ENCODE results near the gene ZPBP2. TPM values are rescaled to one million over a fixed set of nuclear protein-coding genes. Genes with fewer than 3 reads are reported as not detected.
"Not testable (repeated sequence)": the region's sequence is repeated elsewhere in the genome, so short reads cannot be mapped to it uniquely, and the experiment has no call there.

The ZPBP2 gene
- total RNA-seq, 2 experiments from 2014 or later = not detected

DNA sequence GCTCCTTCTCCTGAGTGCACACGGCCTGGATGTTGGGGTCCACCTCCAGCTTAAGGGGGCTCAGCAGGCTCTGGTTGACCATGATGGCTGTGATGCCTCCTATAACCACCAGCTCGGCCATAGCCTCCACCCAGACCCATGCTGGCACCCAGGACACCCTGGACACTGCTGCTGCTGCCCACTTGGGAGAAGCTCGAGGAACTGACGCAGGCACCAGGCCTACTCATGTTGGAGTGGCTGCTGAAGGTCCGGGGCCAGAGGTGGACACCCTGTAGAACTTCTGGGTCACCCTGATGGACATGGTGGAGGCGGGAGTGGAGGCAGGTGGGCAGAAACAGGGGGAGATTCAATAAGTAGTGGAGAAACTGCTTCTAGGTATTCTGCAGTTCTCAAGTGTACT lies 31.9 kb upstream of the ZPBP2 start:
- Mint-ChIP-seq H3K27me3 (ENCODE audit: low read depth) (no peaks in the 10 kb centered on the region), H3K36me3 (ENCODE audit: low read depth) (peaks cover 44% of the 10 kb centered on the region), H3K4me1 (ENCODE audit: low read depth) (peaks cover 20% of the 10 kb centered on the region), H3K9me3 (peaks cover 19% of the 10 kb centered on the region), H3K4me3 (no peak overlapping the region), H3K27ac (no peak overlapping the region)
- intact Hi-C loops (cut with micrococcal nuclease) = no loop called here
- no peak for DNase-seq
- CTCF ChIA-PET = interaction anchor here (0.8 kb wide), 1 partner anchor 182 kb away, joined by 4 read pairs; no protein-coding TSS in a partner anchor

DNA sequence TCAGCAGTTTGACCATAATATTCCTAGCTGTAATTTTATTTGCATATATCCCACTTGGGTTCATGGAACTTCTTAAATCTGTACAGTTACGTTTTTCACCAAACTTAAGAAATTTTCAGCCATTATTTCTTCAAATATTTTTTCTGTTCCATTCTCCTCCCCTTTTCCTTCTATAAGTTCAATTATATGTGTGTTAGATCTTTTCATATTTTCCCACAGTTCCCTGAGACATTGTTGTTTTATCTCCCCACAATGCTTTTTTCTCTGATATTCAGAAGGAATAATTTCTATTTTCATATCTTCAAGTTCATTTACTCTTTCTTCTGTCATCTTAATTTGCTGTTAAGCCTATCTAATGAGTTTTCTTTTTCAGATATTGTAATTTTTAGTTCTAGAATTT lies 29.9 kb upstream of the ZPBP2 start:
- peaks cover 28% of the 10 kb centered on the region for H3K4me1 Mint-ChIP-seq (ENCODE audit: low read depth)
- peaks cover 49% of the 10 kb centered on the region for H3K36me3 Mint-ChIP-seq (ENCODE audit: low read depth)
- no peak for DNase-seq
- H3K9me3 Mint-ChIP-seq = peaks cover 19% of the 10 kb centered on the region
- intact Hi-C loops (cut with micrococcal nuclease) = no loop called here
- CTCF ChIA-PET = no interaction called here
- H3K27me3 Mint-ChIP-seq (ENCODE audit: low read depth) = no peaks in the 10 kb centered on the region
- H3K27ac Mint-ChIP-seq = no peak overlapping the region
- no peak overlapping the region for H3K4me3 Mint-ChIP-seq

DNA sequence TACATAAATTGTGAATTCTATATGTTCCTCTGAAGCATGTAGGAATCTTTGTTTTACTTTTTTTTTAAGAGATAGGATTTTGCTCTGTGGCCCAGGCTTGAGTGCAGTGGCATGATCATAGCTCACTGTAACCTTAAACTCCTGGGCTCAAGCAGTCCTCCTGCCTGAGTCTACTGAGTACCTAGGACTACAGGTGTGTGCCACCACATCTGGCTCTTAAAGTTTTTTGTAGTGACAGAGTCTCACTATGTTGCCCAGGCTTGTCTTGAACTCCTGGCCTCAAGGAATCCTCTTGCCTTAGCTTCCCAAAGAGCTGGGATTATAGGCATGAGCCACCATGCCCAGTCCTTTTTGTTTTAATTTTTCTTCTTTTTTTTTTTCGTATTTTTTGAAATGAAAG lies 29.2 kb upstream of the ZPBP2 start:
- Mint-ChIP-seq H3K4me1 (ENCODE audit: low read depth) (peaks cover 32% of the 10 kb centered on the region), H3K9me3 (peaks cover 19% of the 10 kb centered on the region), H3K27ac (no peak overlapping the region), H3K4me3 (no peak overlapping the region), H3K27me3 (ENCODE audit: low read depth) (no peaks in the 10 kb centered on the region), H3K36me3 (ENCODE audit: low read depth) (peaks cover 49% of the 10 kb centered on the region)
- no peak for DNase-seq
- intact Hi-C loops (cut with micrococcal nuclease) = no loop called here
- CTCF ChIA-PET = no interaction called here

DNA sequence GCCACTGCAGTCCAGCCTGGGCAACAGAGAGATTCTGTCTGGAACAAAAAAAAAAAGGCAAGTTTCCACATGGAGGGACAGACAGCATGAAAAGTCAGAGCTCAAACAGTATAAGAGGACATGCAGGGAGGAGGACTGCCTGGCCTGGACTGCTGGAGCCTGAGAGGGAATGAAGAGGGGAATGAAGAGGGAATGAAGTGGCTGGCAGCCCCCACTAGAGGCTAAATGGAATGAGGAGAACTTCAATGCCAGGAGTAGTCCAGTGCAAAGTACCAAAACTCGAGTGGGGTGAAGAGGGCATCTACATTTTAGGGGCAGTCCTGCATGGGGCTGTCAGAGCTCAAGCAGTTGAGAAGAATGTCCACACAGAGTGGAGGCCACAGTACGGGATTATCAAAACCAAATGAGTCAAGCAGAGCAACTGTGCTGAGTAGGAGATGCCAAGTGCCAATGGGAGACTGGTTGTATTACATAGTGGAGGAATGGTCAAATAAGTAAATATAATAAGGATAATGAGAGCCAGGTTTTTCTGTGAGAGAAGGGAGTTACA lies 26.8 kb upstream of the ZPBP2 start:
- Mint-ChIP-seq H3K4me3 (no peak overlapping the region), H3K36me3 (ENCODE audit: low read depth) (peaks cover 39% of the 10 kb centered on the region), H3K27ac (no peak overlapping the region), H3K9me3 (peaks cover 15% of the 10 kb centered on the region), H3K4me1 (ENCODE audit: low read depth) (peaks cover 40% of the 10 kb centered on the region), H3K27me3 (ENCODE audit: low read depth) (no peaks in the 10 kb centered on the region)
- DNase-seq = no peak
- CTCF ChIA-PET = no interaction called here
- intact Hi-C loops (cut with micrococcal nuclease) = no loop called here

DNA sequence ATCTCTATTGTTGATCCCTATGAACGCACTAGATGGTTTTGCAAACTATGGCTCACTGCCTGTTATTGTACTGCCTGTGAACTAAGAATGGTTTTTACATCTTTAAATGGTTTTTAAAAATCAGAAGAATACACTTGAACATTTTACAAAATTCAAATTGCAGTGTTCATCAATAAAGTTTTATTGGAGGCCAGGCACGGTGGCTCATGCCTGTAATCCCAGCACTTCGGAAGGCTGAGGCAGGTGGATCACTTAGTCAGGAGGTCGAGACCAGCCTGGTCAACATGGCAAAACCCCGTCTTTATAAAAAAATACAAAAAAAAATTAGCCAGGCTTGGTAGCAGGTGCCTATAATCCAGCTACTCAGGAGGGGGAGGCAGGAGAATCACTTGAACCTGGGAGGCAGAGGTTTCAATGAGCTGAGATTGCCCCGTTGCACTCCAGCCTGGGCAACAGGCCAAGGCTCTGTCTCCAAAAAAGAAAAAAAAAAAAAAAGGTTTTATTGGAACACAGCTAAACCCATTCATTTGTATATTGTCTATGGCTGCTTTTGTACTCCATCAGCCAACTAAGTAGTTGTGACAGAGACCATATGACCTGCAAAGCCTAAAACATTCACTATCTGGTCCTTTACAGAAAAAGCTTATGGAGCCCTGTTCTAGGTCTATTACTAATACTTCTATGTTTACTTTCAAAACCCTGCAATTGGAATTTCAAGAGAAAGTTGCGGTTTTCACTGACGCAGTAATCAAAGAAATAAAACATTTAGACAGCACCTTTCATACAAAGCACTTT lies 22.8 kb upstream of the ZPBP2 start:
- CTCF ChIA-PET = interaction anchor here (0.6 to 1.0 kb wide), 5 partner anchors 19 to 222 kb away, joined by 3 to 5 read pairs (median 3); no protein-coding TSS in a partner anchor
- Mint-ChIP-seq H3K4me3 (no peak overlapping the region), H3K27me3 (ENCODE audit: low read depth) (no peaks in the 10 kb centered on the region), H3K9me3 (no peaks in the 10 kb centered on the region), H3K27ac (peak overlapping the region; percentile 15), H3K36me3 (ENCODE audit: low read depth) (peaks cover 18% of the 10 kb centered on the region), H3K4me1 (ENCODE audit: low read depth) (peaks cover 69% of the 10 kb centered on the region)
- intact Hi-C loops (cut with micrococcal nuclease) = no loop called here
- DNase-seq = no peak

DNA sequence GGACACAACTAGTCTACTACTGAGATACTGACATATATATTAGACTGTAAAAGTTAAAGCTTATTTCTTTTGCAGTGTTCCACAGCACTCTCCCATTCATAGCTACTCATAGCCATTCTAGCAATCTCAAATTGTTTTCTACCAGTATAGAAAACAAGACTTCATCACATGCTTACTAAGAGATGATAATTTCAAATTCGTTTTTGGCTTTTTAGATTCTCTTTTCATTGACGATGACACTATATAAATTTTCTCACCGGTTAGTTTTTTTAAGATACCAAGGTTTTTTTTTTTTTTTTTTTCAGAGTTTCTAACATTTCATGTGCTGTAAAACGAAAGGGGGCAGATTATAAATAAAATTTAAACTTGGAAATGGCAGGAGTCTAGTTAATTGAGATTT lies 21.8 kb upstream of the ZPBP2 start:
- H3K4me3 Mint-ChIP-seq = no peak overlapping the region
- CTCF ChIA-PET = interaction anchor here (0.7 to 1.0 kb wide), 5 partner anchors 27 to 248 kb away, joined by 3 to 6 read pairs (median 3); no protein-coding TSS in a partner anchor
- no peak for DNase-seq
- no peak overlapping the region for H3K27ac Mint-ChIP-seq
- H3K4me1 Mint-ChIP-seq (ENCODE audit: low read depth) = peaks cover 67% of the 10 kb centered on the region
- peaks cover 13% of the 10 kb centered on the region for H3K36me3 Mint-ChIP-seq (ENCODE audit: low read depth)
- no peaks in the 10 kb centered on the region for H3K27me3 Mint-ChIP-seq (ENCODE audit: low read depth)
- intact Hi-C loops (cut with micrococcal nuclease) = no loop called here
- no peaks in the 10 kb centered on the region for H3K9me3 Mint-ChIP-seq

DNA sequence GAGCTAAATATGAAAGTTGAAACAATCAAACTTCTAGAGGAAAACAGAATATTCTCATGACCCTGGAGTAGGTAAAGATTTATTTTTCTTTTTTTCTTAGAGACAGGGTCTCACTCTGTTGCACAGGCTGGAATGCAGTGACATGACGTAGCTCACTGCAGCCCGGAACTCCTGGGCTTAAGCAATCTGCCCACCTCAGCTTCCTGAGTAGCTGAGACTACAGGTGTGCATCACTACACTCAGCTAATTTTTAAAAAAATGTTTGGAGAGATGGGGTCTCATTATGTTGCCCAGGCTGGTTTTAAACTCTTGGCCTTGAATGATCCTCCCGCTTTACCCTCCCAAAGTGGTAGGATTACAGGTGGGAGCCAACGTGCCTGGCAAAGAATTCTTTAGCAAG lies 19.4 kb upstream of the ZPBP2 start:
- intact Hi-C loops (cut with micrococcal nuclease) = loop anchor here (1.0 kb wide), 1 partner anchor 9 kb away; no protein-coding TSS in a partner anchor
- Mint-ChIP-seq H3K27ac (peak overlapping the region; percentile 66), H3K36me3 (ENCODE audit: low read depth) (peaks cover 7% of the 10 kb centered on the region), H3K9me3 (no peaks in the 10 kb centered on the region), H3K27me3 (ENCODE audit: low read depth) (no peaks in the 10 kb centered on the region), H3K4me3 (no peak overlapping the region), H3K4me1 (ENCODE audit: low read depth) (peaks cover 63% of the 10 kb centered on the region)
- DNase-seq = no peak
- CTCF ChIA-PET = interaction anchor here (0.6 kb wide), 1 partner anchor 51 kb away, joined by 3 read pairs; no protein-coding TSS in a partner anchor

DNA sequence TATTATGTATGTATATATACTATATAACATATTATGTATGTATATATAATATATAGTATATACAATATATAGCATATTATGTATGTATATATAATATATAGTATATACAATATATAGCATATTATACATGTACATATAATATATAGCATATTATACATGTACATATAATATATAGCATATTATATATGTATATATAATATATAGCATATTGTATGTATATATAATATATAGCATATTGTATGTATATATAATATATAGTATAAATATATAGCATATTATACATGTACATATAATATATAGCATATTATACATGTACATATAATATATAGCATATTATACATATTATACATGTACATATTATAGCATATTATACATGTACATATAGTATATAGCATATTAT lies 17.8 kb upstream of the ZPBP2 start:
- H3K4me3 Mint-ChIP-seq; CTCF ChIA-PET; intact Hi-C loops (cut with micrococcal nuclease); H3K27me3 Mint-ChIP-seq (ENCODE audit: low read depth); H3K27ac Mint-ChIP-seq; H3K36me3 Mint-ChIP-seq (ENCODE audit: low read depth); H3K9me3 Mint-ChIP-seq; DNase-seq: not testable (repeated sequence)
- H3K4me1 Mint-ChIP-seq (ENCODE audit: low read depth) = peaks cover 58% of the 10 kb centered on the region

DNA sequence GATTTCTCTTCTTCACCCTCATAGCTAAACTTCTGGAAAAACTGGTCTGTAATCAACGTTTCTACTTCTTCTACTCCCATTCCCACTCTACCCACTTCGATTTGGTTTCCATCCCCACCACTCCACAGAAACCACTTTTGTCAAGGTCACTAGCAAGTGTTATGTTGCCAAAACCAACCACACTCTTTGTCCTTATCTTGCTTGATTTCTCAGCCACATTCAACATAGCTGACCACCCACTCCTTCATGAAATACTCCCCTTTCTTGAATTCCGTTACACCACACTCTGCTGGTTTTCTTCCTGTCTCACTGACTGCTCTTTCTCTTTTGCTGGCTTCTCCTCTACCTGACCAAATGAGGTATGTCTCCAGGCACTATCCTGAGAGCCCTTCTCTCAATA lies 15.8 kb upstream of the ZPBP2 start:
- CTCF ChIA-PET = interaction anchor here (1.7 kb wide), 1 partner anchor 9 kb away, joined by 6 read pairs; no protein-coding TSS in a partner anchor
- Mint-ChIP-seq H3K27me3 (ENCODE audit: low read depth) (no peaks in the 10 kb centered on the region), H3K4me1 (ENCODE audit: low read depth) (peaks cover 49% of the 10 kb centered on the region), H3K4me3 (no peak overlapping the region), H3K36me3 (ENCODE audit: low read depth) (peaks cover 6% of the 10 kb centered on the region), H3K9me3 (no peaks in the 10 kb centered on the region), H3K27ac (peak overlapping the region; percentile 2)
- DNase-seq = no peak
- intact Hi-C loops (cut with micrococcal nuclease) = no loop called here

DNA sequence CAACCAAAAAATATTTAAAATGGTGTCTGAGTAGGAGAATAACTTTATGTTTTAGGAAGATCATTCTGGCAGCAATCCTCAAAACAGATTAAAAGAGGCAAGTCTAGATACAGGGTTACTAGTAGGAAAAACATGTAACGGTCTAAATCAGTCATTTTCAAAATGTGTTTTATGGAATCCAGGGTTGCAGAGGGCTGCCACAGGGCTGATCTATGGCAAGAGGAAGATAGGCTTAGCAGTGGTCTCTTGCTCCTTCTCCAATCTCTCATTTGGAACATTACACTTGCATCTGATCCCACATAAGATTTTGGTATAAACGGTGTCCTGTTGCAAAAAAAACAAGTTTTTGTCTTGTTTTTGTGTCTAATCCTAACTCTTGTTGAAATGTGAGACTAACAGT lies 13.1 kb upstream of the ZPBP2 start:
- intact Hi-C loops (cut with micrococcal nuclease) = no loop called here
- Mint-ChIP-seq H3K36me3 (ENCODE audit: low read depth) (peaks cover 6% of the 10 kb centered on the region), H3K27me3 (ENCODE audit: low read depth) (no peaks in the 10 kb centered on the region), H3K27ac (no peak overlapping the region), H3K4me1 (ENCODE audit: low read depth) (peaks cover 44% of the 10 kb centered on the region), H3K9me3 (no peaks in the 10 kb centered on the region), H3K4me3 (no peak overlapping the region)
- DNase-seq = no peak
- CTCF ChIA-PET = no interaction called here

DNA sequence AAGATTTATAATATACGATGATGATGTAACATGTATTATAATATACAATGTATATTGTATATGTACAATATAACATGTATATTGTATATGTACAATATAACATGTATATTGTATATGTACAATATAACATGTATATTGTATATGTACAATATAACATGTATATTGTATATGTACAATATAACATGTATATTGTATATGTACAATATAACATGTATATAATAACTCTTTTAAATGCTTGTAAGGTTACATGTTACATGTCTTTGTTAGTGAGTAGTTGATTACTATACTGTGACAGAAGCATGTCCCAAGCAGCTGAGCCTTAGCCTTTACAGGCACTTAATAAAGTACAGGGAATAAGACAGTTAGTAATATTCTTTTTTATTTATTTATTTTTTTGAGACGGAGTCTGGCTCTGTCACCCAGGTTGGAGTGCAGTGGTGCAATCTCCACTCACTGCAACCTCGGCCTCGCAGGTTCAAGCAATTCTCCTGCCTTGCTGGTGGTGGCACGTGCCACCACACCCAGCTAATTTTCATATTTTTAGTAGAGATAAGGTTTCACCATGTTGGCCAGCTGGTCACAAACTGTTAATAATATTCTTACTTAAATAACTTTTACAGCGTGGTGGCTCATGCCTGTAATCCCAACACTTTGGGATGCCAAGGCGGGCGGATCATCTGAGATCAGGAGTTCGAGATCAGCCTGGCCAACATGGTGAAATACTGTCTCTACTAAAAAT lies 11.9 kb upstream of the ZPBP2 start:
- H3K4me1 Mint-ChIP-seq (ENCODE audit: low read depth) = peaks cover 52% of the 10 kb centered on the region
- intact Hi-C loops (cut with micrococcal nuclease); H3K27ac Mint-ChIP-seq; H3K4me3 Mint-ChIP-seq; CTCF ChIA-PET; H3K36me3 Mint-ChIP-seq (ENCODE audit: low read depth); H3K27me3 Mint-ChIP-seq (ENCODE audit: low read depth); H3K9me3 Mint-ChIP-seq; DNase-seq: not testable (repeated sequence)

DNA sequence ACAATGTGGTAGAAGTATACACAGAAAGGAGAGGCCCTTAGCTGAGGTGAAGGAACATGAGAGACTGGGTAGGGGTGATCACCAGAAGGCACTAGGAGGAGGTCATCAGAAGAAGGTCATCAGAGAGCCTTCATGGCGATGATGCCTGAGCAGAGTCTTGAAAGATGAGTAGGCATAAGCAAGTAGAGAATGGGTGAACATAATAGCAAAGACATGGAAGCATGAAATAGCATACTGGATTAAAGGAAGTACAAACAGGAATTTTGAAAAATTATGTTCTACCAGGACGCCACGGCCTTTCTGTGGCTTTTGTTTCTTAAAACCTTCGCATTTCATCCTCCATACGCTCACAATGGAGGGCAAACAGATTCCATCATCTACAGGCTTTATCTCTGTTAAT lies 6.8 kb upstream of the ZPBP2 start:
- Mint-ChIP-seq H3K4me1 (ENCODE audit: low read depth) (peaks cover 52% of the 10 kb centered on the region), H3K27me3 (ENCODE audit: low read depth) (no peaks in the 10 kb centered on the region), H3K27ac (peak overlapping the region; percentile 83), H3K4me3 (peak overlapping the region; percentile 67), H3K9me3 (no peaks in the 10 kb centered on the region), H3K36me3 (ENCODE audit: low read depth) (peaks cover 6% of the 10 kb centered on the region)
- intact Hi-C loops (cut with micrococcal nuclease) = loop anchor here (1.0 to 5.0 kb wide), 3 partner anchors 18 to 174 kb away; partner anchors contain the start of gene PGAP3
- peak; percentile 30 for DNase-seq
- CTCF ChIA-PET = interaction anchor here (0.5 to 2.2 kb wide), 8 partner anchors 9 to 239 kb away, joined by 3 to 9 read pairs (median 6); no protein-coding TSS in a partner anchor

Data from activated naive CD4-positive, alpha-beta T cell treated with anti-CD3 and anti-CD28 coated beads for 36 hours (primary cell).